ENCODE results near the gene NCF2. TPM values are rescaled to one million over a fixed set of nuclear protein-coding genes. Genes with fewer than 3 reads are reported as not detected.

NCF2 gene
- total and polyA plus RNA-seq, 12 donors: 1.8 to 29.7 (median 4.7) TPM

DNA sequence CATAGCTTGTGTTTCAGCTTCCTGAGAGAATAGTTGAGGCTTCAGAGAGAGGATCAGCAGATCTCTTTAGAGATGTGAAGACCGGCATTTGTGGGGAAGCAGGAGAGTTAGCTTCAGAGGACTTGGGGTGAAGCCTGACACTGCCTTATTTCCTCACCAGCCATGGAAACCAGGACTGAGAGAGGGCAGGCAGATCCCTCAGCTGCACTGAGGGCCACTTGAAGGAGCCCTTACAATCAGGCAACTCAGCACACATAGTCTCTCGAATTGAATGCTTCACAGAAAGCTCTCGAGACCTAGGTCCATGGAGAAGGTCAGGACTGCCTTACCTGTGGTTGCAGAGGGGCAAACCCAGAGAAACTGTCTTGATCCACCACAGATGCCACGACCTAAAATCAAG lies 19.8 kb downstream of the NCF2 start:
- Histone ChIP-seq H3K27me3 (no peaks in the 10 kb centered on the region), H3K4me1 (peaks cover 0 to 37% (median 16%) of the 10 kb centered on the region in 9 donors), H3K4me3 (no peak overlapping the region), H3K36me3 (peaks cover 0 to 85% (median 0%) of the 10 kb centered on the region in 9 donors), H3K27ac (peak overlapping the region in 1 of 10 donors; percentile 85), H3K9me3 (no peaks in the 10 kb centered on the region)
- no peak for ATAC-seq
- no peak for TF ChIP-seq CTCF (IDR thresholded peaks at IDR 0.05)
- no peak for DNase-seq
- intact Hi-C loops (cut with DNase I): loop anchor here in 1 of 10 donors (2.0 kb wide), 1 partner anchor 24 kb away; no protein-coding TSS in a partner anchor
- WGBS, 2 donors: 83 to 91% methylated on average over 4 of the region's 4 CpGs

GRCh38 chr1:183569801-183570200 lies 20.5 kb downstream of the NCF2 start:
- intact Hi-C loops (cut with DNase I): loop anchor here in 1 of 10 donors (2.0 kb wide), 1 partner anchor 25 kb away; no protein-coding TSS in a partner anchor
- DNase-seq (no peak), ATAC-seq (no peak)
- TF ChIP-seq CTCF (IDR thresholded peaks at IDR 0.05): no peak
- Histone ChIP-seq H3K4me1 (peaks cover 0 to 37% (median 16%) of the 10 kb centered on the region in 9 donors), H3K4me3 (no peak overlapping the region), H3K9me3 (no peaks in the 10 kb centered on the region), H3K36me3 (peaks cover 0 to 85% (median 0%) of the 10 kb centered on the region in 9 donors), H3K27me3 (no peaks in the 10 kb centered on the region), H3K27ac (peak overlapping the region in 3 of 10 donors; percentile 9 to 85 (median 37))
- 96 to 97% methylated on average over 3 of the region's 3 CpGs for WGBS, 2 donors

DNA sequence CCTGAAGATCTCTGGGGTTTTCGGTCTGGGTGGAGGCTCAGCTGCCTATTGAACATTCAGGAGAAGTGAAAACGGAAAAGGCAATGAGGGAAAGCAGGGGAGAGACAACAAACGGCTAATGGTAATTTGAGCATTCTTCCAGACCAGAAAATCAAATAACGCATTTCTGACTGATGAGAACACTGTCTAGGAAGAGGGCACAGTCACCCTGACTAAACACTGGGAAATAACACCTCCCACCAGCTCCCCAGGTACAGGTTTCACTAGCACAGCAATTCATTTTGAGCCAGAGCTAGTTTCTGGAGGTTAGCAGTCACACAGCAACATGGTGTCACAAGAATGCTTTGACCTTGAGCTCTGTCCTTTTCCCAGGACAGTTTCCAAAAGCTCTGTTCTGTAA lies 21.1 kb downstream of the NCF2 start:
- Histone ChIP-seq H3K4me3 (no peak overlapping the region), H3K9me3 (no peaks in the 10 kb centered on the region), H3K4me1 (peaks cover 0 to 37% (median 16%) of the 10 kb centered on the region in 9 donors), H3K27me3 (no peaks in the 10 kb centered on the region), H3K36me3 (peaks cover 0 to 85% (median 0%) of the 10 kb centered on the region in 9 donors), H3K27ac (peak overlapping the region in 6 of 10 donors; percentile 9 to 85 (median 22))
- no peak for ATAC-seq
- DNase-seq: no peak
- TF ChIP-seq CTCF (IDR thresholded peaks at IDR 0.05): no peak
- WGBS, 2 donors: 82 to 88% methylated on average over 4 of the region's 4 CpGs
- intact Hi-C loops (cut with DNase I): no loop called here

GRCh38 chr1:183568176-183569021 lies 21.9 kb downstream of the NCF2 start:
- peak overlapping the region in 5 of 10 donors; percentile 13 to 85 (median 51) for H3K27ac ChIP-seq
- ATAC-seq: peak; percentile 55 to 83 (median 74)

More at GRCh38 chr1:183568176-183569021, 21.9 kb downstream of the NCF2 start:
- WGBS, 2 donors: 58 to 68% methylated on average over 12 of the region's 12 CpGs
- intact Hi-C loops (cut with DNase I): no loop called here
- no peaks in the 10 kb centered on the region for H3K9me3 ChIP-seq
- H3K27me3 ChIP-seq: no peaks in the 10 kb centered on the region
- H3K4me3 ChIP-seq: no peak overlapping the region
- DNase-seq: peak in 1 of 2 donors; percentile 56
- H3K36me3 ChIP-seq: peaks cover 0 to 85% (median 0%) of the 10 kb centered on the region in 9 donors
- no peak for TF ChIP-seq CTCF (IDR thresholded peaks at IDR 0.05)
- H3K4me1 ChIP-seq: peaks cover 0 to 37% (median 16%) of the 10 kb centered on the region in 9 donors
